Right ventricle myocardium superior (tissue), 1 donor: ENCODE results near the gene OLIG3. TPM values are rescaled to one million over a fixed set of nuclear protein-coding genes. Genes with fewer than 3 reads are reported as not detected.

Experiments used
- ATAC-seq: fragments of 200-7000 bp; cut with Tn5 transposase; one replicate; pipeline ENCODE4 v1.9.1; 2020; ENCODE audit warnings: mild to moderate bottlenecking; ENCODE audit not compliant: poor library complexity
- DNase-seq: peaks from one replicate; pipeline ENCODE4 v3.0.0-alpha.2; 2020
- intact Hi-C: fragments of 100-400 bp; cut with DNase I; formaldehyde crosslinking; loops from one replicate; pipeline ENCODE4 v1.11.2; 2022
- total RNA-seq: library from RNA; stranded (reverse); fragmentation: NEBNext Ultra II Directional; extraction: Animal tissue kit (Norgen Biotek cat#: 25700); gene quantifications from one replicate; pipeline ENCODE4 v1.2.1, GENCODE V29; 2021
- donor health status: DM: no; HTN: yes; CAD: no; lungs with severe emphysema.

The OLIG3 gene
- total RNA-seq, 1 donor from 2014 or later: not detected

DNA sequence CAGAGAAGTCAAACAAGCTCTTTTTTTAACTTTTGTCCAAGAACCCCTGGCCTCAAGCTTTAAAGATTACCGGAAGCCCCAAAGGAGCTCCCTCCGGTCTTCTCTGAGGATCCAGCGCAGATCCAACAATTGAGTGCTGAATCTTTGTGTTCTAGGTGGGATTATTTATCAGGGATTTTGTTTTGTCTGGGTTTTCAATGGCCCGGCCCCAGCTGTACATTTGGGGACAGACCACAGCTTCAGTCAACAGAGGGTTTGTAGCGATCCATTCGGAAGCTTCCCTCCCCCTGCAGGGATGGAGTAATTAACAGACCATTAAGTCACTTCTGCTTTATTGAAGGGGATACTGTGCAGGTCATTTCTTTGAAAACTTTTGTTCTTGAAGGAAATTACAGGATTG, 7.8 kb downstream of the OLIG3 start:
- intact Hi-C loops: no loop called here

DNA sequence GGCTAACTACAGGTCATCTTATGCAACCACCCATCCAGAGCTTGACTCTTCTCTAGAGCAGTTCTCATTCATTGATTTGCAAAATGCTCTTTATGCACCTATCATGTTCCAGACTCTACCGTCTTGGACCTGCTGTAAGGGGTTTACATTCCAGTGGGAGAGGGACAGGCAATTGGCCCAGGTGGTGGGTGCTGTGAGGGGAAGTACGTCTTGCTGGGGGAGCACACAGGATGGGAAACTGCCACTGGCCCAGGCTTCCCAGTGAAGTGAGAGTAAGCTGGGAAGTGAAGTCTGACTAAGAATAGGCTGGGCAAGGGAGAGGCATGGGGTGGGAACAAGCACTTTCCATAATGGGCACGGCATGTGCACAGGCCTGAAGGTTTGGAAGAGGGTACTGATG, 13.8 kb downstream of the OLIG3 start:
- DNase-seq: no peak
- intact Hi-C loops: no loop called here
- no peak for ATAC-seq

More for the DNA sequence above, 7.8 kb downstream of the OLIG3 start:
- no peak for DNase-seq
- ATAC-seq: no peak

DNA sequence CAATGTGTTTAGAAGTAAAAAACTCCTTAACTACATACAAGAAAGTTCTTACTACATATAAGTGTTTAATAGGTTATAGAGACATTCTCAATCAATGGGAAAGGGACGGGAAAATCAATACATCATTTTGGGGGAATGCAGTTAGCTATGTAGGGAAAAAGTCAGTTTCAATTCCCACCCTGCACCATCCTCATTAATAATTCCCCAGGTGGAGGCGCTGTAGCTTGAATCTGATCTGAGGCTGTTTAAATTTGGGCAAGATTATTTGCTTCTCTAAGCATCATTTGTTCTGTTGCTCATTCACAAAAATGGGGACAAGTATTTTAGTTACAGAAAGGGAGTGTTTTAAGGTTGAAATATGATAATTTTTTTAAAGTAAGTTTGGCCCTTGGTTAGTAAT, 19.1 kb downstream of the OLIG3 start:
- DNase-seq (no peak), ATAC-seq (no peak)
- intact Hi-C loops: no loop called here

DNA sequence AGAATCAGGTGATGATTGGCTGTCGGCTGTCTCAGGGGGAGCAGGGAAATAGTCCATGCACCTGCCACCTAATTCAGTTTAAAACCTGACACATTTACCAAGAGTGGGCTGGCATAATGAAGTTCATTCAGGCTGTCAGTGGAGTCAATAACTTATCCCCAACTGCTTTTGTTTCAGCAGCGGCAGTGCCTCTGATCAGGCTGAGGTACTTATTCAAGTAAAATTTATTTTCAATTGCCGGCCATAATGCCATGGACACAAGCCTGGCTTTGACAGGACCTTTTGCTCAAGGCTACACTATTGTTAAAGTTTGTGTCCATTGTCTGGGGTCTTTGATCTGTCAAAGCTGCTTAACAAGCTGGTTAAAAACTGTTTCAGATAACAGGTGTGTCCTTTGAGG, 20.6 kb downstream of the OLIG3 start:
- intact Hi-C loops: no loop called here
- ATAC-seq: no peak
- no peak for DNase-seq

DNA sequence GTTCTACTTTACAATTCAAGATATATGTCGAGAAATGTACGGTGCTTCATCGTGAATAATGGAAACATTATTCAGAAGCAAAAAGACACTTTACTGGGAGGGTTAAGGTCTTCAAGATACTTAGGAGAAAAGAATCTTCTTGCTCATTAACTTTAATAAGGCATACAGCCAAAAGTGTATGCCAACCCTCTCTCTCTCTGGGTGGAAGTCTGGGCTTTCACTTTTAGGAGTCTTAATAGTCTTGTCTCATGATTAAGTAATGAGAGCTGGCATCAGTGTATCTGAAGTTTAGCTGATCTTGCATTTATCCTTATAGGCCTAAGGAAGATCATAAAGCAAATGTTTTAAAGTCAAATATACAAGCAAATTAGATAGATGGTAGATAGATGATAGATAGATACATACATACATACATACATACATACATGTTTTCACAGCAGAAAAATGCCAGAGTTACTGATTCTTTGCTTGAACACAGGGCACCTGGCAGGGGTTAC, 21.5 kb downstream of the OLIG3 start:
- ATAC-seq (no peak), DNase-seq (no peak)

DNA sequence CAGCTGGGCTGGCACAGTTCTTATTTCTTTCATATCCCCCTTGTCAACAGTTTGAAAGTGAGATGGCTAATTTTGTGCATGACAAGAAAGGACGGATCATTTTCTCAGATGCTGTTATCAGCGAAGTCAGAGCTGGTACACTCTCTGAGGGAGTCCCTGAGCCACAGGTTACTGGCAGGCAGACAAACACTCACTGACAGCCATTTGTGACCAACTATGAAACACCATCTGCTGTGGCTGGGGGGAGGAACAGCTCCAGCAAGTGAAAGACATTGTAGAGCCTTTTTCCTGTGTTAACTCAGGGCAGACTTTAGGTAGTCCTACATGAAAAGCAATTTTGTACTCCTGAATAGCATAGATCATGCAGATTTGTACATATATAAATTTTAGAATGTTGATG, 22.2 kb downstream of the OLIG3 start:
- intact Hi-C loops: no loop called here
- no peak for DNase-seq
- no peak for ATAC-seq

More for the DNA sequence above, 21.5 kb downstream of the OLIG3 start:
- intact Hi-C loops: no loop called here

DNA sequence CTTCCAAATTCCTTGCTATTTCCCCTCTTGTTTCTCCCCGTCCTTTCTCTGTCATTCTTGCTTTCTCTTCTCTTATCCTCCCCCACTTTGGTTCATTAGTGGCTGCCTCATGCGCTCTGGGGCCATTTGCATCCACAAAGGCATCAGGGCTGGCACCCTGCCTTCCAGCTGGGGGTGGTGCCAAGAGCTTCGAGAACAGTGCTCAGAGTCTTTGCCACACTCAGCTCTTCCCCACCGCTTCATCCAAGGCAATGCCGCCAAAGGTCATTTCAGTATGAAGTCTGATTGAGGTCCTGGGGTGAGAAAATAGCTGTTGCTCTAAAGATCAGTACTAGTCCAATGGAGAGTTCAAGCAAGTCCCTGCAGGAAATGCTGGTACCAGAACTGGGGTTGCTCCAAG, 22.7 kb downstream of the OLIG3 start:
- ATAC-seq: no peak
- intact Hi-C loops: no loop called here
- DNase-seq: no peak

DNA sequence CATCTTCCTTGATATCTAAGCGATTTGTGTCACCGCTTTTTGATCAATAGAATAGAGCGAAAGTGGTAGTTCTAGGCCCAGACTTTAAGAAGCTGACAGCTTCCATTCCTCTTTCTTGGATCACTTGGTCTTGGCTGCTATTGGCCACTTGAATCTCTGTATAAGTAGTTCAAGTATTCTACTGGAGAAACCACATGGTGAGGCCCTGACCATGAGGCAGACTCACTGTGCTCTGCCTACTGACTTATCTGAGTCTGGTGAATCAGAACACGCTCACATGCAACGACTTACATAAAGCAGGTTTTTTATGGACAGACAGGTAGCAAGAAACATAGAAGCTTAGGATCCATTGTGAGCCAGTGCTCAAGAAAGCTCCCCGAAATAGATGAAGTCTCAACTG, 27.0 kb downstream of the OLIG3 start:
- intact Hi-C loops: no loop called here
- DNase-seq: no peak

DNA sequence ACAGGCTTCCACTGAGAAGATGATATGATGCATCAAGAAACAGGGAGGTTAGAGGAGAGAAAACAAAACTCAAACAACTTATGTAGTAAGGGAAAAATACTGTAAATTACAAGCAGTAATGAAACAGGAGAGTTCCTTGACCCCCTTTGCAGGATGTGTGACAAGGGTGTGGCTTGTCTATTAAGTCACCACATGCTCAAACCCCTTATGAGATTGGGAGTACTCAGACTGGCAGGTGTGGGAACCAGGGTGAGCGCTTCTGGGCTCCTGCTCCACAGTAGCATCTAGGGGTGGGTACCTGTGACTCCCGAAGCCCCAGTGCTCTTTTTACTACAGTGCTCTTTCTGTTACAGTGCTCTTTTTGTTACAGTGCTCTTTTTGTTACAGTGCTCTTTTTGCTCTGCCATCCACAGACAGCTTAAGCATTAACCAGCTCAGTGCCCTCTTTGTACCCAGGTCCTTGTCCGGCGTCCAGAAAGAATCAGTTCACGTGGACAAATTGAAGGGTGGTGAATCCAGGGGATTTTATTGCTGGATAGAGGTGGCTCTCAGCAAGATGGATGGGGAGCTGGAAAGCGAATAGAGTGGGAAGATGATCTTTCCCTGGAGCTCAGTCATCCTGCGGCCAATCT, 28.7 kb downstream of the OLIG3 start:
- DNase-seq (no peak), ATAC-seq (no peak)
- intact Hi-C loops: no loop called here

More for the DNA sequence above, 27.0 kb downstream of the OLIG3 start:
- ATAC-seq: no peak

DNA sequence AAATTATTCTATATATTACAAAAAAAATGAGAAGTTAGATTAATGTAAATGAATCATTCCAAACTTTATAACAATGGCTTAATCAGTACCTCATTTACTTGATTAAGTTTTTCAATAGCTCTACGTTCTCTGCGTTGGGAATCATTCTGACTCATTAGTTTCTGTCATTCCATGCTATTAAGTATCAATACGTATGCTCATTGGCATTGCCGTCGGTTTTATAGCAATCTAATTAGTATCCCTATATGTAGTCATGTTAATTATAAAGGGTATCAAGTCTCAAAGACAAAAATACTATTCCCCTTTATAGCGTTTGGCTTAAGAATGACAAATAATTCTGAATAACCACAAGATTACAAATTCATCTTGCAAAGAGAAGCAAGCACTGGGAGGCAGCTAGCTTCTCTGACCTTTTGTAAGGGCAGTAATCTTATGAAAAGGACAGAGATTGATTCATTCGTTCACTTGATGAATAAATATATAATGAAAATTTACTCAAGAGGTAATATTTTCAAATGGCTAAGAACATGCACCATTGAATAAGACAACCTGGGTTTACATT, 41.8 kb downstream of the OLIG3 start:
- intact Hi-C loops: no loop called here
- no peak for DNase-seq
- ATAC-seq: no peak

DNA sequence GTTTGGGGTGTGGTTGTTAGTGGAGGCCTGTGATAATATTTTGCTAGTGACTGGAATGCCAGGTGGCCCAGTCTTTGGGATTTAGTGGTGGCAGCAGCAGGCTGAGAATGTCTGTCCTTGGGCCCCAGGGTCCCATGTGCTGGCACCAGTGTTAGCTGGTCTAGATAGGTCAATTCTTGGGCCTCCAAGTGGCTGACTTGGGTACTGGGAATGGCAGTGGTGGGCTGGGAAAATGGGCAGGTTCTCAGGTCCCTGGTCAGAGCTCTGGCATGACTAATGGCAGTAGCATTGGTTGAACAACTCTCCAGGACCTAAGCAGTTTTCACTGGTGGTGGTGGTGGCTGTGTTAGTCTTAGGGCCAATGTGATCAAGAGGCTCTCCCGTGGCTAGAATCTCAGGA, 50.3 kb downstream of the OLIG3 start:
- DNase-seq (no peak), ATAC-seq (no peak)
- intact Hi-C loops: no loop called here
